ENCODE measurements around the gene EGFR.
A peak's percentile ranks its signal among the peaks of the same experiment; 100 is the strongest.

EGFR gene

GRCh38 chr7:55158541-55159382 is 139.9 kb downstream of the EGFR start:
- no peak overlapping the region for H3K4me3 ChIP-seq
- no peak for DNase-seq (ENCODE audit: low spot score)
- H3K27ac ChIP-seq, result no peak overlapping the region
- no peak for TF ChIP-seq CTCF (IDR thresholded peaks at IDR 0.05)

- no peak for DNase-seq (ENCODE audit: low spot score)
- no peak overlapping the region for H3K27ac ChIP-seq
- TF ChIP-seq CTCF (IDR thresholded peaks at IDR 0.05), result no peak
- no peak overlapping the region for H3K4me3 ChIP-seq
Observed at GRCh38 chr7:55160539-55160938, 141.7 kb downstream of the EGFR start.

- no peak overlapping the region for H3K27ac ChIP-seq
- DNase-seq (ENCODE audit: low spot score), result no peak
- no peak overlapping the region for H3K4me3 ChIP-seq
- TF ChIP-seq CTCF (IDR thresholded peaks at IDR 0.05), result no peak
Observed at GRCh38 chr7:55161154-55161687, 142.4 kb downstream of the EGFR start.

GRCh38 chr7:55162476-55162875 is 143.7 kb downstream of the EGFR start:
- no peak overlapping the region for H3K27ac ChIP-seq
- TF ChIP-seq CTCF (IDR thresholded peaks at IDR 0.05), result no peak
- no peak for DNase-seq (ENCODE audit: low spot score)
- no peak overlapping the region for H3K4me3 ChIP-seq

GRCh38 chr7:55163733-55164132 is 144.9 kb downstream of the EGFR start:
- TF ChIP-seq CTCF (IDR thresholded peaks at IDR 0.05), result no peak
- no peak overlapping the region for H3K4me3 ChIP-seq
- H3K27ac ChIP-seq, result no peak overlapping the region
- DNase-seq (ENCODE audit: low spot score), result no peak

GRCh38 chr7:55164527-55164926 is 145.7 kb downstream of the EGFR start:
- no peak overlapping the region for H3K4me3 ChIP-seq
- DNase-seq (ENCODE audit: low spot score), result peak; percentile 5
- no peak for TF ChIP-seq CTCF (IDR thresholded peaks at IDR 0.05)
- no peak overlapping the region for H3K27ac ChIP-seq

Data from coronary artery (tissue), 2 donors.